Keratinocyte (primary cell): ENCODE data around the gene SPATS2L. TPM values are rescaled to one million over a fixed set of nuclear protein-coding genes. Genes with fewer than 3 reads are reported as not detected.

Source experiments
- DNase-seq: peaks from one replicate; pipeline ENCODE4 v3.0.0-alpha.2; 2011; ENCODE audit warnings: low read depth, missing footprints, low spot score
- FAIRE-seq: peaks from 2 replicates; lab custom pipeline; 2011; peaks lifted over from hg19 to GRCh38; lab: Jason Lieb, UNC
- H2AFZ ChIP-seq: 2 replicates; pipeline ENCODE4 v1.6.0; 2012; ENCODE audit warnings: low read length, control low read depth, inconsistent platforms; ENCODE audit not compliant: control insufficient read depth
- H3K27ac ChIP-seq: 2 replicates; pipeline ENCODE4 v1.5.1; 2011; ENCODE audit warnings: low read length; ENCODE audit not compliant: control insufficient read depth, insufficient read depth
- H3K27me3 ChIP-seq: 3 replicates; pipeline ENCODE4 v1.6.0; 2011; ENCODE audit warnings: low read length; ENCODE audit not compliant: control insufficient read depth, insufficient read depth; ENCODE audit errors: extremely low read depth
- H3K36me3 ChIP-seq, 2 experiments: 2 replicates in 1 of 2; 3 replicates in 1 of 2; pipeline ENCODE4 v1.5.1; 2011; ENCODE audit warnings: low read length in 2 of 2, mild to moderate bottlenecking in 1 of 2; ENCODE audit not compliant: control insufficient read depth in 2 of 2, insufficient read depth in 2 of 2; ENCODE audit errors: extremely low read depth in 1 of 2
- H3K4me1 ChIP-seq: 3 replicates; pipeline ENCODE4 v1.5.1; 2011; ENCODE audit warnings: low read length; ENCODE audit not compliant: control insufficient read depth, insufficient read depth; ENCODE audit errors: extremely low read depth
- H3K4me2 ChIP-seq: 3 replicates; pipeline ENCODE4 v1.6.0; 2011; ENCODE audit warnings: low read depth, low read length; ENCODE audit not compliant: control insufficient read depth, insufficient read depth; ENCODE audit errors: extremely low read depth
- H3K4me3 ChIP-seq, 3 experiments: fragments of 200-600 bp in 1 of 3; sonication (generic) in 1 of 3; 2 replicates in 2 of 3; 3 replicates in 1 of 3; pipeline ENCODE4 v1.5.1; 2011 to 2016; ENCODE audit warnings: low read length in 3 of 3, mild to moderate bottlenecking in 3 of 3, control low read depth in 2 of 3, inconsistent platforms in 1 of 3, low read depth in 1 of 3, mixed read lengths in 1 of 3, mixed run types in 1 of 3, moderate library complexity in 1 of 3; ENCODE audit not compliant: control insufficient read depth in 2 of 3, insufficient read depth in 2 of 3; ENCODE audit errors: extremely low read depth in 1 of 3
- H3K79me2 ChIP-seq: 2 replicates; pipeline ENCODE4 v1.6.0; 2012; ENCODE audit warnings: low read length; ENCODE audit not compliant: control insufficient read depth, insufficient read depth
- H3K9ac ChIP-seq: 3 replicates; pipeline ENCODE4 v1.6.0; 2011; ENCODE audit warnings: low read length; ENCODE audit not compliant: control insufficient read depth, insufficient read depth; ENCODE audit errors: extremely low read depth
- H3K9me1 ChIP-seq: 3 replicates; pipeline ENCODE4 v1.6.0; 2011; ENCODE audit warnings: low read length; ENCODE audit not compliant: control insufficient read depth, insufficient read depth; ENCODE audit errors: extremely low read depth
- H3K9me3 ChIP-seq: 2 replicates; pipeline ENCODE4 v1.5.1; 2012; ENCODE audit warnings: low read depth, low read length; ENCODE audit not compliant: control insufficient read depth
- H4K20me1 ChIP-seq: 3 replicates; pipeline ENCODE4 v1.6.0; 2011; ENCODE audit warnings: low read length; ENCODE audit not compliant: control insufficient read depth, insufficient read depth; ENCODE audit errors: extremely low read depth
- EZH2 ChIP-seq: IDR thresholded peaks from one replicate; pipeline ENCODE4 v1.6.1; 2012; ENCODE audit warnings: inconsistent platforms, mild to moderate bottlenecking, low read length, moderate library complexity
- dilution Hi-C: fragments of 300-500 bp; cut with MboI; formaldehyde crosslinking; loops from one replicate; pipeline ENCODE4 v1.7.0; 2020; ENCODE audit warnings: low sequenced_read_pairs; ENCODE audit not compliant: extremely low pct_ligation_motif_present
- polyA plus RNA-seq, 5 experiments: library from polyadenylated mRNA; depleted of rRNA in 3 of 5; stranded (reverse) in 3 of 5; stranded (forward) in 1 of 5; unstranded in 1 of 5; fragments of >200 nt; gene quantifications; 1 replicate in 1 of 5; 2 replicates in 3 of 5; 3 replicates in 1 of 5; pipeline versions ENCODE4 v1.2.1 to v1.2.3, GENCODE V29; 2011 to 2012; ENCODE audit warnings: missing spikeins in 2 of 5, low read depth in 1 of 5, low replicate concordance in 1 of 5
- TF ChIP-seq, protein P1 (sequence below), 3 experiments: IDR thresholded peaks in 1 of 3; conservative IDR thresholded peaks in 1 of 3; optimal IDR thresholded peaks in 1 of 3; 2 replicates in 2 of 3; 3 replicates in 1 of 3; pipeline versions ENCODE3 to v1.5.1; 2011; ENCODE audit warnings: low read length in 3 of 3, mild to moderate bottlenecking in 3 of 3, moderate library complexity in 2 of 3, control low read depth in 1 of 3, inconsistent platforms in 1 of 3; ENCODE audit not compliant: insufficient read depth in 2 of 3; ENCODE audit errors: extremely low read depth in 1 of 3

SPATS2L gene
- polyA plus RNA-seq, 1 donor (not counting 4 experiments of a cell fraction or from before 2014, with no cell fraction given) = 95.3 TPM

DNA sequence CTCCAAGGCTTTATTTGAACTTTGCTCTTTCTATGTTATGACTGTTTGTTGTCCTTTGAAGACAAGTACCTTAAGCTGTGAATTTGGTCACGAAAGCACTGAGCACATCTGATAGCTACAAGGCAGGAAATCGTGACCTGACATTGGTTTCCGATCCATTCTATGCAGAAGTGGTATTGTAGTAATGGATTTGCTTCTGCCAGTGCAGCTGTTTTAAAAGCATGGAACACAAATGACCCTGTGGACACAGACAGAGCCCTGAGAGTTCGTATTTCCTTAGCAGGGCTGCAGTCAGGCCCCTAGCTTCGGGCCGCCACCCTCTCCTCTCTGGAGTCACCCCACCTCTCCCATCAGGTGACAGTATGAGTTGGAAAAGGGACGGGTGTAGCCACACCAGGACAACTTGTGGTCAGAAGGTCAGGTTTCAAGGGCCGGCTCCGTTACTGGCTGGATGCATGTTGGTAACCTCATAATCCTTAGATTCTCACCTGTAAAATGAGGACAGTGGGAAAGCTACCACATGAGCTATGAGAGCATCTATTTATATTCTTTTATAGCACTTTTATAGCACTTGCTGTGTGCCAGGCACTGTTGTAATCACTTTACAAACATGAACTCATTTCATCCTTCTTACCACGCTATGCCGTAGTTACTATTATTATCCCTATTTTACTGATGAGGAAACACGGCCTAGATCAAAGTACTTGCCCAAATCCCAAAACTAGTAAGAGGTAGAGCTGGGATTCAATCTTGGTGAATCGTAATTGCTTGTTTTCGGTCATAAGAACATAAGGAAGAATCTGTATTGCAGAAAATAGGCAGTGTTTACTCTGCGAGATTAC, 70.2 kb downstream of the SPATS2L start:
- Histone ChIP-seq H3K4me2 (no peak overlapping the region), H2AFZ (no peak overlapping the region), H3K9ac (no peak overlapping the region), H3K9me3 (no peaks in the 10 kb centered on the region), H3K9me1 (no peaks in the 10 kb centered on the region), H4K20me1 (no peaks in the 10 kb centered on the region), H3K27me3 (no peaks in the 10 kb centered on the region), H3K4me3 (no peak overlapping the region), H3K27ac (no peak overlapping the region), H3K4me1 (peaks cover 46% of the 10 kb centered on the region), H3K36me3 (no peaks in the 10 kb centered on the region), H3K79me2 (peaks cover 45% of the 10 kb centered on the region)
- dilution Hi-C loops = no loop called here
- TF ChIP-seq, protein P1, sequence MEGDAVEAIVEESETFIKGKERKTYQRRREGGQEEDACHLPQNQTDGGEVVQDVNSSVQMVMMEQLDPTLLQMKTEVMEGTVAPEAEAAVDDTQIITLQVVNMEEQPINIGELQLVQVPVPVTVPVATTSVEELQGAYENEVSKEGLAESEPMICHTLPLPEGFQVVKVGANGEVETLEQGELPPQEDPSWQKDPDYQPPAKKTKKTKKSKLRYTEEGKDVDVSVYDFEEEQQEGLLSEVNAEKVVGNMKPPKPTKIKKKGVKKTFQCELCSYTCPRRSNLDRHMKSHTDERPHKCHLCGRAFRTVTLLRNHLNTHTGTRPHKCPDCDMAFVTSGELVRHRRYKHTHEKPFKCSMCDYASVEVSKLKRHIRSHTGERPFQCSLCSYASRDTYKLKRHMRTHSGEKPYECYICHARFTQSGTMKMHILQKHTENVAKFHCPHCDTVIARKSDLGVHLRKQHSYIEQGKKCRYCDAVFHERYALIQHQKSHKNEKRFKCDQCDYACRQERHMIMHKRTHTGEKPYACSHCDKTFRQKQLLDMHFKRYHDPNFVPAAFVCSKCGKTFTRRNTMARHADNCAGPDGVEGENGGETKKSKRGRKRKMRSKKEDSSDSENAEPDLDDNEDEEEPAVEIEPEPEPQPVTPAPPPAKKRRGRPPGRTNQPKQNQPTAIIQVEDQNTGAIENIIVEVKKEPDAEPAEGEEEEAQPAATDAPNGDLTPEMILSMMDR (optimal IDR thresholded peaks at IDR 0.05 in 1 of 3, IDR thresholded peaks at IDR 0.05 in 1 of 3, conservative IDR thresholded peaks at IDR 0.05 in 1 of 3; ENCODE audit: extremely low read depth in 1 of 3, insufficient read depth in 2 of 3, low read length in 3 of 3) = no peak
- TF ChIP-seq EZH2 = no peak
- FAIRE-seq = no peak
- no peak for DNase-seq

DNA sequence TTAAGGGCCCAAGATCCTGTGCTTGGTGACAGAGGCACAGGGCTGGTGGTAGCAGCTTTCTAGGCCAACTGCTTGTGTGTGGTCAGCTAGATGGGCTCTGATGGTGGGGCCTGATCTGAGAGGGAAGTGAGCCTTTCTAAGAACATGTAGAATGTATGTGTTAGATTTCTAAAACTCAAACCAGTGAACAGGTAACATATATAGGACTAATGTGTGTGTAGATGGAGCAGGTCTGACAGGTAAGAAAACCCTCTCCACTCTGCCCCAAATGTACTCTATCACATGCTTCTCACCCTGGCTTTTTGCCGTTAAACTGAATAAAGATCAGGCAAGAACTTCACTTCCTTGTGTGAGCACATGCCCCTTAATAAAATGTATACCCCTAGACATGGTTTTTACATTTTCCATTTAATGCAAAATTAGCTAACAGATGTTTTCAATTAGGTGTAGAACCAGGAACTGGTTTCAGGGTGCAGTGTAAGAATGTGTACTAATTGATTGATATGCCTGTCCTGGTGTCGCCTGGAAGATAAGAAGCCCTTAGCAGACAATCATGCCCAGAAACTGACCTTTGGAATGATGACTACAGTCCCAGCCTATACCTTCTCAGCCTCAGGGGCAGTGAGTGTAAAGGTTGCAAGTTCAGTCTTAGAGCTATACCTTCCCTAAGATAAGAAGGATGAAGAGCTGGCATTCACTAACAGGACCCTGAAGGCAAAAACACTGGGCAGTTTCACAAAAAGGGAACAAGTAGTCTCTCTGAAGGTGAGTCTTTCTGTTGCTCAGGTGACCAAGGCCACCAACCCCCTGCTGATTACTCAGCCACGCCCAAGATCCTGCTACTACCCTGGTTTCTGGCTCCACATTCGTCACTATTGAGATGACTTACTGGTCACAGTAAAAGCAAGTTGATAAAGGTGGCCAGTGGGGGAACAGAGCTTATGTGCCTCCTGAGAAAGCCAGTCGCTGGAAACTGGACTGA, 71.2 kb downstream of the SPATS2L start:
- no peak for FAIRE-seq
- H3K9ac ChIP-seq = no peak overlapping the region

More for the DNA sequence above, 71.2 kb downstream of the SPATS2L start:
- no peak for TF ChIP-seq EZH2
- TF ChIP-seq, protein P1 (optimal IDR thresholded peaks at IDR 0.05 in 1 of 3, IDR thresholded peaks at IDR 0.05 in 1 of 3, conservative IDR thresholded peaks at IDR 0.05 in 1 of 3; ENCODE audit: extremely low read depth in 1 of 3, insufficient read depth in 2 of 3, low read length in 3 of 3) = no peak
- Histone ChIP-seq H3K27ac (no peak overlapping the region), H3K27me3 (no peaks in the 10 kb centered on the region), H3K4me3 (no peak overlapping the region), H3K9me1 (no peaks in the 10 kb centered on the region), H3K36me3 (no peaks in the 10 kb centered on the region), H4K20me1 (no peaks in the 10 kb centered on the region), H3K79me2 (peaks cover 45% of the 10 kb centered on the region), H3K4me1 (peaks cover 43% of the 10 kb centered on the region), H3K9me3 (no peaks in the 10 kb centered on the region), H2AFZ (no peak overlapping the region), H3K4me2 (no peak overlapping the region)
- dilution Hi-C loops = no loop called here
- DNase-seq = no peak
